Tibial artery (tissue), 4 donors: Measurements from ENCODE around the gene ATP1A3.

Experiments used
- DNase-seq, 2 donors: peaks; one replicate each; pipeline ENCODE4 v3.0.0-alpha.2; 2019
- H3K27ac ChIP-seq, 2 donors: fragments of 200-600 bp; sonication (generic) in 1 of 2; 1 replicate in 1 of 2; 2 replicates in 1 of 2; pipeline ENCODE4 v1.5.1; 2018 to 2019; ENCODE audit warnings: mild to moderate bottlenecking in 1 of 2
- H3K27me3 ChIP-seq, 2 donors: fragments of 200-600 bp; sonication (generic) in 1 of 2; one replicate each; pipeline versions ENCODE4 v1.5.1 to v1.6.0; 2016 to 2019
- H3K36me3 ChIP-seq, 3 donors: fragments of 200-600 bp; sonication (generic) in 2 of 3; one replicate each; pipeline ENCODE4 v1.5.1; 2016 to 2019; ENCODE audit warnings: mild to moderate bottlenecking in 2 of 3
- H3K4me1 ChIP-seq, 4 donors: fragments of 200-600 bp; sonication (generic) in 2 of 4; 1 replicate in 3 of 4; 2 replicates in 1 of 4; pipeline ENCODE4 v1.5.1; 2016 to 2019
- H3K4me3 ChIP-seq, 2 donors: fragments of 200-600 bp; sonication (generic) in 1 of 2; 1 replicate in 1 of 2; 2 replicates in 1 of 2; pipeline ENCODE4 v1.5.1; 2018 to 2019; ENCODE audit warnings: mild to moderate bottlenecking in 2 of 2
- H3K9me3 ChIP-seq, 3 donors: fragments of 200-600 bp; sonication (generic) in 1 of 3; one replicate each; pipeline ENCODE4 v1.5.1; 2016 to 2019
- intact Hi-C: fragments of 100-400 bp; cut with DNase I; formaldehyde crosslinking; loops from one replicate; pipeline ENCODE4 v1.15.0; 2023; ENCODE audit warnings: low total_unique reads
- TF ChIP-seq, protein P1 (sequence below), 2 experiments: fragments of 200-600 bp in 1 of 2; fragments of 450-650 bp in 1 of 2; IDR thresholded peaks; one replicate each; pipeline ENCODE4 v1.5.1; 2017 to 2019; ENCODE audit warnings: antibody characterized with exemption in 2 of 2, mild to moderate bottlenecking in 1 of 2, moderate library complexity in 1 of 2

Gene ATP1A3

DNA sequence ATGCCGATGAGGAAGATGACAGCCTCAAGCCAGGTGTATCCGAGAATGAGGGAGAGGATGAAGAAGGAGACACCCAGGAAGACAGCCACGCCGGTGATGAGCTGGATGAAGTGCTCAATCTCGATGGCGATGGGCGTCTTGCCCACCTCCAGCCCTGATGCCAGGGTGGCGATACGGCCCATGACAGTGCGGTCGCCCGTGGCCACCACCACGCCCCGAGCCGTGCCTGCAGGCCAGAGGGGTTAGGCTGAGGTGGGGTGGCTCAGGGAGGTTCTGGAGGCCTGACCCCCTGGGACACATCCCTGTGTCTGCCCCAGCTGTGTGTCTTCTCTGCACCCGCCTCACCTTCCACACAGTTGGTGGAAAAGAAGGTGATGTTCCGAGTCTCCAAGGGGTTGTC, 9.1 kb downstream of the ATP1A3 start:
- Histone ChIP-seq H3K36me3 (no peaks in the 10 kb centered on the region), H3K27me3 (peaks cover 0 to 25% of the 10 kb centered on the region in 2 donors), H3K9me3 (no peaks in the 10 kb centered on the region), H3K4me1 (no peaks in the 10 kb centered on the region), H3K27ac (no peak overlapping the region), H3K4me3 (no peak overlapping the region)
- TF ChIP-seq, protein P1, sequence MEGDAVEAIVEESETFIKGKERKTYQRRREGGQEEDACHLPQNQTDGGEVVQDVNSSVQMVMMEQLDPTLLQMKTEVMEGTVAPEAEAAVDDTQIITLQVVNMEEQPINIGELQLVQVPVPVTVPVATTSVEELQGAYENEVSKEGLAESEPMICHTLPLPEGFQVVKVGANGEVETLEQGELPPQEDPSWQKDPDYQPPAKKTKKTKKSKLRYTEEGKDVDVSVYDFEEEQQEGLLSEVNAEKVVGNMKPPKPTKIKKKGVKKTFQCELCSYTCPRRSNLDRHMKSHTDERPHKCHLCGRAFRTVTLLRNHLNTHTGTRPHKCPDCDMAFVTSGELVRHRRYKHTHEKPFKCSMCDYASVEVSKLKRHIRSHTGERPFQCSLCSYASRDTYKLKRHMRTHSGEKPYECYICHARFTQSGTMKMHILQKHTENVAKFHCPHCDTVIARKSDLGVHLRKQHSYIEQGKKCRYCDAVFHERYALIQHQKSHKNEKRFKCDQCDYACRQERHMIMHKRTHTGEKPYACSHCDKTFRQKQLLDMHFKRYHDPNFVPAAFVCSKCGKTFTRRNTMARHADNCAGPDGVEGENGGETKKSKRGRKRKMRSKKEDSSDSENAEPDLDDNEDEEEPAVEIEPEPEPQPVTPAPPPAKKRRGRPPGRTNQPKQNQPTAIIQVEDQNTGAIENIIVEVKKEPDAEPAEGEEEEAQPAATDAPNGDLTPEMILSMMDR (IDR thresholded peaks at IDR 0.05): no peak
- intact Hi-C loops: no loop called here
- DNase-seq: no peak

DNA sequence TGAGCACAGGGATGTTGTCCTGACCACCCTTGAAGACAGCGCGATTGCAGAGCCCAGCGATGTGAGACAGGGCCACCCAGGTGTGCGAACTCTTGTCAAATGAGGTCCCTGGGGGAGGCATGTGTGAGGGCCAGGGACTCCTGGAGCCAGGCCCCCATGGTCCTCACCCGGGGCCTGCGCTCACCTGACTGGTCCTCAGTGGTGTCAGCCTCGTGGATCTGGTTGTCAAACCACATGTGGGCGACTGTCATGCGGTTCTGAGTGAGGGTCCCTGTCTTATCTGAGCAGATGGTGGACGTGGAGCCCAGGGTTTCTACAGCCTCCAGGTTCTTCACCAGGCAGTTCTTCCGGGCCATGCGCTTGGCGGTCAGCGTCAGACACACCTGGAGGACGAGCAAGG, 12.3 kb downstream of the ATP1A3 start:
- TF ChIP-seq, protein P1 (IDR thresholded peaks at IDR 0.05): no peak
- H3K4me3 ChIP-seq: no peak overlapping the region
- no peak for DNase-seq
- H3K27ac ChIP-seq: no peak overlapping the region
- H3K27me3 ChIP-seq: peaks cover 0 to 15% of the 10 kb centered on the region in 2 donors
- H3K9me3 ChIP-seq: no peaks in the 10 kb centered on the region
- H3K36me3 ChIP-seq: no peaks in the 10 kb centered on the region
- intact Hi-C loops: no loop called here
- no peaks in the 10 kb centered on the region for H3K4me1 ChIP-seq

DNA sequence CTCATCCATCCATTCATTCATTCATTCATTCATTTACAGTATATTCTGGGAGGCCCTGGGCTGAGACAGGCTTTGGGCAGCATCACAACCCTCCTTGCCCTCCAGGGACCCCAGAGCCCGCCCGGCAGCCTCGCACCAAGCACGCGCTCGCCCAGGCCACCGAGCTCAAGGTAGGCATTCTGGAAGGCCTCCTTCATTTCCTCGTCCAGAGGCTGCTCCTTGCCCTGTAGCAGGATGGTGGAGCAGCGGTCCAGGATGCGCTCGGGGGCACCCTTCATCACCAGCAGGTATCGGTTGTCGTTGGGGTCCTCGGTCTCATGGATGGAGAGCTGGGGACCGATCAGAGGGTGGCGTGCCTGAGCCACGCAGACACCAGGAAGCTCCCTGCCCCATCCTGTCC, 15.6 kb downstream of the ATP1A3 start:
- TF ChIP-seq, protein P1 (IDR thresholded peaks at IDR 0.05): no peak
- intact Hi-C loops: no loop called here
- Histone ChIP-seq H3K36me3 (no peaks in the 10 kb centered on the region), H3K9me3 (no peaks in the 10 kb centered on the region), H3K4me1 (no peaks in the 10 kb centered on the region), H3K27me3 (peaks cover 0 to 25% of the 10 kb centered on the region in 2 donors), H3K4me3 (no peak overlapping the region), H3K27ac (no peak overlapping the region)
- no peak for DNase-seq

DNA sequence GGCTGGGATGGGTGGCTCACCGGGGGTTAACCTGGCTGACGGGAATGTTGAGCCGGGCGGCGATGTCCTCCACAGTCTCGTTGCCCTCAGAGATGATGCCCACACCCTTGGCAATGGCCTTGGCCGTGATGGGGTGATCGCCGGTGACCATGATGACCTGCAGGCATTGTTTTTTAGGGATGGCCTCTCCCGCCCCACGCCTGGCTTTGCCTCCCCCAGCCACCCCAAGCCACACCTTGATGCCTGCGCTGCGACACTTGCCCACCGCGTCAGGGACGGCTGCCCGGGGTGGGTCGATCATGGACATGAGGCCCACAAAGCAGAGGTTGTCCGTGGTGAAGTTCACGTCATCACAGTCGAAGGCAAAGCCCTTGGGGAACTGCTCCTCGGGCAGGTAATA, 16.1 kb downstream of the ATP1A3 start:
- Histone ChIP-seq H3K4me3 (no peak overlapping the region), H3K27me3 (peaks cover 0 to 29% of the 10 kb centered on the region in 2 donors), H3K27ac (no peak overlapping the region), H3K4me1 (no peaks in the 10 kb centered on the region), H3K9me3 (no peaks in the 10 kb centered on the region), H3K36me3 (no peaks in the 10 kb centered on the region)
- intact Hi-C loops: no loop called here
- no peak for DNase-seq
- TF ChIP-seq, protein P1 (IDR thresholded peaks at IDR 0.05): no peak

DNA sequence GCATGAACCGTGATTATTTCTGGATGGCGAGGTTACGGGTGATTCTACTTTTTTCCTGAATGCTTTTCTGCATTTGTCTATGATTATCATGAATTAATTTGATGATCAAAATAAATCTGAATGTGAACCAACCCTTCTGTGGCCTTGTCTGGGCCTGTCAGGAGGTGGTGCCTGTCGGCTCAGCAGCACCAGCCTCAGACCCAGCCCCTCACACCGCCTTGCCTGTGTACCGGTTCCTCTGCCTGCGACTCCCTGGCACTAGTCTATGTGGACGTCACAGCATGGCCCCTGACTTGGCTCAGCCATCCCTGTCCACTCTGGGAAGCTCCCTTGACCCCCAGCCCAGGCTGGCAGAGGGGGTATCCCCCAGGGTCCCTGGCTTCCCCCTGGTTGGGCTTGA, 19.4 kb downstream of the ATP1A3 start:
- Histone ChIP-seq H3K27me3 (peaks cover 0 to 34% of the 10 kb centered on the region in 2 donors), H3K4me3 (no peak overlapping the region), H3K27ac (no peak overlapping the region), H3K36me3 (no peaks in the 10 kb centered on the region), H3K9me3 (no peaks in the 10 kb centered on the region), H3K4me1 (no peaks in the 10 kb centered on the region)
- no peak for DNase-seq
- TF ChIP-seq, protein P1 (IDR thresholded peaks at IDR 0.05): no peak
- intact Hi-C loops: no loop called here

DNA sequence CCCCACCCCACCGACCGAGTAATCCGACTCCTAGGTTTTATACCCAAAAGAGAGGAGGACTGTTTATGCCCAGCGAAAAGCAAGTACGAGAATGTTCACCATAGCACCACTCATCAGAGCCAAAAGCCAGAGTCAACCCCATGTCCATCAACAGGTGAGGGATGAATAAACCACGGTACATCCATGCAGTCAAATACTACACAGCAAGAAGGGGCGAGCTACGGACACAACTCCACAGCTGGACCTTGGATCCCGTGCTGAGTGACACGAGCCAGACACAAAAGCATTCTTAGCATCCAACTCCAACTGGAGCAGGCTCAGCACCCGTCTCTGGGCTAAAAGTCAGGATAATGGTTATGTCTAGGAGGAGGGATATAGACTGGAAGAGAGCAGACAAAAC, 22.7 kb downstream of the ATP1A3 start:
- Histone ChIP-seq H3K36me3 (no peaks in the 10 kb centered on the region), H3K4me1 (no peaks in the 10 kb centered on the region), H3K4me3 (no peak overlapping the region), H3K9me3 (no peaks in the 10 kb centered on the region), H3K27me3 (peaks cover 0 to 52% of the 10 kb centered on the region in 2 donors), H3K27ac (no peak overlapping the region)
- TF ChIP-seq, protein P1 (IDR thresholded peaks at IDR 0.05): no peak
- DNase-seq: no peak
- intact Hi-C loops: no loop called here
